ENCODE measurements around the gene TMCO1. TPM values are rescaled to one million over a fixed set of nuclear protein-coding genes. Genes with fewer than 3 reads are reported as not detected.
"Not testable (repeated sequence)": the region's sequence is repeated elsewhere in the genome, so short reads cannot be mapped to it uniquely, and the experiment has no call there.

TMCO1 gene, protein sequence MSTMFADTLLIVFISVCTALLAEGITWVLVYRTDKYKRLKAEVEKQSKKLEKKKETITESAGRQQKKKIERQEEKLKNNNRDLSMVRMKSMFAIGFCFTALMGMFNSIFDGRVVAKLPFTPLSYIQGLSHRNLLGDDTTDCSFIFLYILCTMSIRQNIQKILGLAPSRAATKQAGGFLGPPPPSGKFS
- total RNA-seq = 55.4 TPM

DNA sequence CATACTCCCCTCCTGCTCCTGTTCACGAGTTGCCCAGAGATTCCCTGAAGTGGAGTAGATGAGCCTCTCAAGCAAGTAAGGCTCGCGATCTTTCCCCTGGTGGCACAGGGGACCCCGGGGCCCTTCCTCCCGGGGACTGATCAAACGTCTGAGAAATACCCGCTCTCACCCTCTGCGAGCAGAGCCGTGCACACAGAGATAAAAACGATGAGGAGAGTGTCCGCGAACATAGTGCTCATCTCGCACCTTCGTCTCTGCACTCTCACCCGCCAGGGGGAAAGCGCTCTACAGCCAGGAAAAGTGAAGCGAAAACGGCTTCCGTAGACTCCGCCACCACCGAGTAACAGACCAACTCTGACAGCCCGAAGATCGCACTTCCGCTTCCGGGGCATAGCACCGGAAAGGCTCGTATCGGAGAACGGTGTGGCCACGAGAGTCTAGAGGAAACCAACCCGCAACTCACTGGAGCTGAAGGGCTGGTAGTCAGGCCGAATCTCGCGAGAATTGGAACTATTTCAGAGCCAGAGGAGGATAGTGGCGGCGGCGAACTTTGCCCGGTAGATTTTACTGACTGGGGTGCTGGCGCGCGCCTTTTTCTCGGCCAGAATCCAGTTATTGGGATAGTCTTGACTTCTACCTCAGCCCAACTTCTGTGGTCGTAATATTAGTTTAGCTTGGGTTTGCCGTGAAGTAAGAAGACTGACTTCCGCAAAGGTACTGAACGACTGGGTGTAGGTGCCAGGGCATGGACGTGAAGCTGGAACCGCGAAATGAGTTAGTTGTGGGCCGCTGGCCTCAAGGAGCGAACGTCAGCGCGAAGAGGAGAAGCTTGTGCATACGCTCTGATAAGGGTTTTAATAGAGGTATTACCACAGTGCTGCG lies at the start of gene TMCO1:
TMCO1 (minus strand) TSS at position 356 of the 882 bp plus-strand sequence; CDS start at position 239, 117 bp downstream.
- DNase-seq (ENCODE audit: low spot score in 2 of 2) (peak; percentile 72 to 91), FAIRE-seq (no peak)

DNA sequence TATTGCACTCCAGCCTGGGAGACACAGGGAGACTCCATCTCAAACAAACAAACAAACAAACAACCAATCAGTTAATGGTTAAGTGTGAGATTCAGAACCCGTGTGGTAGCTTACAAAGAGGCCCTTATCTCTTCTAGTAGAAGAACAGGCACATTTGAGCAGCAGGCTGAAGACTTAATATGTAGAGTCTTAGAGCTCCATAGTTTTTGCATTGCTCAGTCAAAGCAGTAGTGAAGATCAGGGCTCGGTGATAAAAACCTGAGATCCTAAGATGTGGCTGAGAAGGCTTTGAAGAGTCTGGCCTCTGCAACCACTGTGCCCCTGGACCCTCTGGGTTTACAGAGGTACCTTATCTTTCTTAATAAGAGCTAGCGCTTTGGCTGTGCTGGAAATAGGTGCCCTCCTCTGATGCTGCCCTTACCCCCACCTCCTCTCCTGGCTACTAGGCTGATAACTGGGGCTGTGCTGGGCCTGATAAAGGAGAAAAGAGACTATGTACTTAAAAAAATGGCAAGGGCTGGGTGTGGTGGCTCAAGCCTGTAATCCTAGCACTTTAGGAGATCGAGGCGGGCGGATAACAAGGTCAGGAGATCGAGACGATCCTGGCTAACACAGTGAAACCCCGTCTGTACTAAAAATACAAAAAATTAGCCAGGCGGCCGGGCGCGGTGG lies 48.3 kb upstream of the TMCO1 start:
- DNase-seq (ENCODE audit: low spot score in 2 of 2) = no peak
- no peak for FAIRE-seq

DNA sequence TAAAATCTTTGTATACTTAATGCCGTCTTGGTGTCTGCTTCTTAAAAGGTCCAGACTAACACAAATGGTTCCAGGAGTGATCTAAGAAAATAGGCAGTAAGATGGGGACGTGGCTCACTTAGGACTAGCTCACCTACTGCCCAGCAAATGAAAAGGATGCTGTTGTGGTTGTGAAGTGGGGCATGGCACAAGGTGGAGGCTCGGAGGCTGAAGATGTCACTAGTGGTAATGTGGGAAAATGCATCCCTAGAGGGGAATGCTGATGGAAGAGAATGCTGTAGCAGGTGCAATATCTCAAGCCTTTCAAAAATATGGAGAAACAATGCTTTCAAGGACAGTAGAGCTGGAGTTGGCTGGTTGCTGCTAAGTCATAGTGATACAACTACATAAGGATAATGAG lies 47.5 kb upstream of the TMCO1 start:
- no peak for FAIRE-seq
- no peak for DNase-seq (ENCODE audit: low spot score in 2 of 2)

DNA sequence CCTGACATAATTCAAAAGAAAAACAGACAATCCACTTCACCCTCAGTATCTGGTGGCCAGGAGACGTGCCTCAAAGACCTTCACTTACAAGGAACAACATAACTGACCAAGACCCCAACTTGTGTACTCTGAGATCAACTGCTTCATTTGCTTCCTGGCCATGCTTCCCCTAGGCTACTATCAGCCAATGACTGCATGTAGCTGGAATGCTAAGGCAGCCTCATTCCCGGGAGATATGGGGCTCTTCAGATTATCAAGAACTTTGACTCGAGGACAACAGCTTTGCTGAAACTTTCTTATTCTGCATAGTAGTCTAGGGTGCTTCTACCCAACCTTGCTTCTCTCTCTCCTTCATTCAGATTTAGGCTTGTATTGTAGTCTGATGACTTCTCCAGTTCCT lies 47.1 kb upstream of the TMCO1 start:
- DNase-seq (ENCODE audit: low spot score in 2 of 2) = no peak
- FAIRE-seq = no peak

DNA sequence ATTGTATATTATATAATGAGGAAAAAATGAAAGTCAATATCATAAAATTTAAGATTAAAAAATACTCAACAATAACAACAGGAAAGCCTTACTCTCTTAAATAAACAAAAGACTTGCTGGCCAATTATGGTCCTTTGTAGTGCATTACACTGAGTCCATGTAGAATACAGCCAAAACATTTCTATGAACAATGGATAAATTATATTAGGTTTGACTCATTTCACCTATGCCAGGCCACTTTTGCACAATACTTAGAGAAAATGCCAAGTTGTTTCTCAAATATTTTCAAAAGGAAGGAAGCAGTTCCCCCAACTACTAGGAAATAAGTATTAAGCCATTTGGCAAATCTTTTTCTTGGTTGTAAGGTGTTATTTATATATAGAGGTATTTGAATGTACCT lies 38.9 kb upstream of the TMCO1 start:
- DNase-seq (ENCODE audit: low spot score in 2 of 2) (no peak), FAIRE-seq (no peak)

DNA sequence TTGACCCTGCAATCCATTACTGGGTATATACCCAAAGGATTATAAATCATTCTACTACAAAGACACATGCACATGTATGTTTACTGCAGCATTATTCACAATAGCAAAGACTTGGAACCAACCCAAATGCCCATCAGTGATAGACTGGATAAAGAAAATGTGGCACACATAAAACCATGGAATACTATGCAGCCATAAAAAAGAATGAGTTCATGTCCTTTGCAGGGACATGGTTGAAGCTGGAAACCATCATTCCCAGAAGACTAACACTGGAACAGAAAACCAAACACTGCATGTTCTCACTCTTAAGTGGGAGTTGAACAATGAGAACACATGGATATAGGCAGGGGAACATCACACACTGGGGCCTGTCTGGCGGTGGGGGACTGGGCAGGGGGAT lies 35.8 kb upstream of the TMCO1 start:
- FAIRE-seq = not testable (repeated sequence)

DNA sequence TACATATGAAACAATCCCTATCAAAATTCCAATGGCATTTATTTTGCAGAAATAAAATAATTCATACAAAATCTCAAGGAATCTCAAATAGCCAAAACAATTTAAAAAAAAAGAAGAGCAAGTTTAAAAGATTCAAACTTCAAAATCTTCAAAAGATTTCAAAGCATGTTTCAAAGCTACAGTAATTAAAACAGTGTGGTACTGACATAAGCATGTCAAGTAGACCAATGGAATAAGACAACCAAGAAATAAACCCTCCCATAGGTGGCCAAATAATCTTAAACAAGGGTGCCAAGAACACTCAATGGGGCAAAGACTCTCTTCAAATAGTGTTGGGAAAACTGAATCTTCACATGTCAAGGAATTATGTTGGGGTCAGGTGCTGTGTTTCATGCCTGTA lies 30.7 kb upstream of the TMCO1 start:
- FAIRE-seq (no peak), DNase-seq (ENCODE audit: low spot score in 2 of 2) (no peak)

More for the DNA sequence above, 35.8 kb upstream of the TMCO1 start:
- DNase-seq (ENCODE audit: low spot score in 2 of 2) = not testable (repeated sequence)

DNA sequence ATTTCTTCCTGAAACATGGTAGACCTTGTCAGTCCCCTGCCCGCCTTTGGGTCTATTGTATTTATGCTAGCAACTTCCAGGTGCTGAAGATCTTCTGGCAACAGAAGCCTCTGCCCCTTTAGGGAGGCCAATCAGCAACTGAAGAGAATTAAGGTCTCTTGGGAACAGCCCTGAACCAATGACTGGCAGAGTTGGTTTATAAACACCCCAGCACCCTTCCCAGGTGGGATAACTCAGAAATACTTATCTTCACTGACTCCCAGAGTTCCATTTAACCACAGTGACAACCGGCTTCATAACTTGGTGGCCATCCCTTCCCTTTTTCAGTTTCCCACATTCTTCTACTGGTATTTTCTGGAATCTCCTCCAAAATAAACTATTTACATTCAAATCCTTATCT lies 27.2 kb upstream of the TMCO1 start:
- no peak for FAIRE-seq

DNA sequence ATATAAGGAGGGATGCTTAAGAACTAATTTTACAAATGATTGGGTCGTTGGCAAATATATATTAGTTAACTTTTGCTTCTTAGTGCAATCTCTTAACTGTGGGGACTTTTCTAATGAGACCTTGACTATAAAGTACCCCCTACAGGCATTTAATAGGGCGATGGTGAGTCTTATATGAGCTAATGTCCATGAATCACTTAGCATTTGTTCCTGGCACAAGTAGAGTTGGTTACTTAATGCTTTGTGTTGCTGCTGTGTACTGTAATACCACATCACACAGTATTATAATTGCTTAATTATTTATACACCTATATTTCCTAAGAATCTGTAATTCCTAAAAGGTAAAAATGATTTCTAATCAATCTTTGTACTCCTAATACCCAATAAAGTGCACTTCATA lies 25.3 kb upstream of the TMCO1 start:
- FAIRE-seq = no peak
- no peak for DNase-seq (ENCODE audit: low spot score in 2 of 2)

More for the DNA sequence above, 27.2 kb upstream of the TMCO1 start:
- no peak for DNase-seq (ENCODE audit: low spot score in 2 of 2)

DNA sequence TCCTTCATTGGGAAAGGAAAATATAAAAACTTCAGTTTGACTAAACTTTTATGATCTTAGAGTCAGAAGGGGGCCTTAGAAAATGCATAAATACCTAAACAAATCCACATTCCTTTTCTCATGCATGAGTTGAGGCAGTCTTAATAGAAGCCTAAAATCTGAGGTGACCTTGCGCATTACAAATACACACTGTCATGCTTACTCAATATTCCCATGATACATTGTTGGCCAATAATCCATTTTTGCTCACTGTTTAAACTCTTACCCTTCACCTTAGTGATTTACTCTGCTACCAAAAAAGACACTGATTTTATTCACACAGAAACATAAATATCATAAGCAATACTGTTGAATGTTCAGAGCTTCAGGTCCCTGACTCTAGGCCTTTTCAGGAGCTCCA lies 19.1 kb upstream of the TMCO1 start:
- no peak for DNase-seq (ENCODE audit: low spot score in 2 of 2)
- no peak for FAIRE-seq

DNA sequence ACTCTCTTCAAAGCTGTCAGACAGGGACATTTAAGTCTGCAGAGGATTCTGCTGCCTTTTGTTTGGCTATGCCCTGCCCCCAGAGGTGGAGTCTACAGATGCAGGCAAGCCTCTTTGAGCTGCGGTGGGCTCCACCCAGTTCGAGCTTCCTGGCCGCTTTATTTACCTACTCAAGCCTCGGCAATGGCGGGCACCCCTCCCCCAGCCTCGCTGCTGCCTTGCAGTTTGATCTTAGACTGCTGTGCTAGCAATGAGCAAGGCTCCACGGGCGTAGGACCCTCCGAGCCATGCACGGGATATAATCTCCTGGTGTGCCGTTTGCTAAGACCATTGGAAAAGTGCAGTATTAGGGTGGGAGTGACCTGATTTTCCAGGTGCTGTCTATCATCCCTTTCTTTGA lies 14.9 kb upstream of the TMCO1 start:
- FAIRE-seq; DNase-seq (ENCODE audit: low spot score in 2 of 2): not testable (repeated sequence)

DNA sequence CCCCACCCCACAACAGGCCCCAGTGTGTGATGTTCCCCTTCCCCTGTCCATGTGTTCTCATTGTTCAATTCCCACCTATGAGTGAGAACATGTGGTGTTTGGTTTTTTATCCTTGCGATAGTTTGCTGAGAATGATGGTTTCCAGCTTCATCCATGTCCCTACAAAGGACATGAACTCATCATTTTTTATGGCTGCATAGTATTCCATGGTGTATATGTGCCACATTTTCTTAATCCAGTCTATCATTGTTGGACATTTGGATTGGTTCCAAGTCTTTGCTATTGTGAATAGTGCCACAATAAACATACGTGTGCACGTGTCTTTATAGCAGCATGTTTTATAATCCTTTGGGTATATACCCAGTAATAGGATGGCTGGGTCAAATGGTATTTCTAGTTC lies 9.5 kb upstream of the TMCO1 start:
- DNase-seq (ENCODE audit: low spot score in 2 of 2); FAIRE-seq: not testable (repeated sequence)

DNA sequence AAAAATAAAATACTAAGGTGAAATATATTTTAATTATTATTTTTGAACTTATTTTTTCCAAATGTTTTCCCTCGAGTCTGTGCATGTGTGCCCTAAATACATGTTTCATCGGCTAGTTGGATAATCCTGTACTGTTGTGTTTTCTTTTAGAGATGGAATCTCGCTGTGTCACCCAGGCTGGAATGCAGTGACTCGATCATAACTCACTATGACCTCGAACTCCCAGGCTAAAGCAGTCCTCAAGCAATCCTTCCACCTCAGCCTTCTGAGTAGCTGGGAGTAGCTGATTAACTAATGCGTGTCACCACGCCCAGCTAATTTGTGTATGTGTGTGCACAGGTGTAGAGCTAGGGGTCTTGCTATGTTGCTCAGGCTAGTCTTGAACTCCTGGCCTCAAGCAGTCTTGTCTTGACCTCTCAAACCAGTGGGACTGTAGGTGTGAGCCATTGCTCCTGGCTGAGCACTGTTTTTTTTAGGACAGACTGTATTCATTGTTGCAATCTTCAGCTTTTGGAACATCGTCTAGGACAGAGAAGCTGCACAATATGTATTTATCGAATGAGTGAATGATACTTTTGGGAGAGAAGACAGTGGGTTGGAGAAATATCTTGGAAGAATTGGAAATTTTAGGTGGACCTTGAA lies 4.8 kb upstream of the TMCO1 start:
- FAIRE-seq (no peak), DNase-seq (ENCODE audit: low spot score in 2 of 2) (no peak)

DNA sequence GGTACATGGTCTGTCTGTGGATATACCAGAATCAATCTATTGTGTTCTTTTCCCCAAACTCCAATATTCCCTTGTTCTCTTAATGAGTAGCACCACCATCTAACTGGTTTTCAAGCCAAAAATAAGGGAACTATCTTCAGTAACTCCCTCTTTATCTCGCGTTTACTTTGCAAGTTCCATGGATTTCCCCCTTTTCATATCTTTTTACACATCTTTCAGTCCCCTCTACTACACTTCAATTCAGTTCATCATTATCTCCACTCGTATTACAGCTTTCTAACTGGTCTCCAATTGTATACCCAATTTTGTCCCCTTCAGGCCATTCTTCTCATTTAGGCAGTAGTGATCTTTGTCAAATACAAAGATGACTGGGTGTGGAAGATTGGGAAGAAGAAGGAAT lies 4.1 kb upstream of the TMCO1 start:
- FAIRE-seq (no peak), DNase-seq (ENCODE audit: low spot score in 2 of 2) (no peak)

DNA sequence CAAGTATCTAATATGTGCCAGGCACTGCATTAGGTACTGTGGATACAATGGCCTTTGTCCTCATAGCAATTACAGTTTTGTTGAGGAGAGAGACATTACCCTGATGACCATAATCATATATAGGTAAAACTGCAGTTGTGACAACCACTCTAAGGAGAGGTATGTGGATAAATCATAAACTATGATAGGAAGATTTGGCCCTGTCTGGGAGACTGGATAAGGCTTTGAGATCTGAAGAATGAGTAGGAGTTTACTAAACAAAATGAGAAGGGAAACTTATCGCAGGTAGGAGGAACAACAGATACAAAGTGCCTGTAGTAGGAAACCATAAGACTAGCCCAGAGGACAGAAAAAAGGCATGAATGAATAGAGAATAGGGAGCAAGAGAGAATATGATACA lies 4.4 kb downstream of the TMCO1 start:
- FAIRE-seq = no peak
- DNase-seq (ENCODE audit: low spot score in 2 of 2) = no peak

DNA sequence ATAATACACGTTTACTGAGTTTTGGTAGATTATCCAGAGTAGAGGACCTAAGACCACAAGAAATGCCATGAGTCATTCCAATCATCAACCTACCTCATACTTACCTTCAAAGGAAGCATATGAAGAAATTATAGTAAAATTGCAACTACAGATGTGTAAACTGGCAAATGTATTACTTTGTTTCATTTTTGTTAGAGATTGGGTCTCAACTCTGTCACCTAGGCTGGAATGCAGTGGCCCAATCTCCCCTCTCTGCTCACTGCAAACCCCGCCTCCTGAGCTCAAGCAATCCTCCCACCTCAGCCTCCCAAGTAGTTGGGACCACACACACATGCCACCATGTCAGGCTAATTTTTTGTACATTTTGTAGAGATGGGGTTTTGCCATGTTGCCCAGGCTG lies 5.2 kb downstream of the TMCO1 start:
- no peak for DNase-seq (ENCODE audit: low spot score in 2 of 2)
- FAIRE-seq = no peak

DNA sequence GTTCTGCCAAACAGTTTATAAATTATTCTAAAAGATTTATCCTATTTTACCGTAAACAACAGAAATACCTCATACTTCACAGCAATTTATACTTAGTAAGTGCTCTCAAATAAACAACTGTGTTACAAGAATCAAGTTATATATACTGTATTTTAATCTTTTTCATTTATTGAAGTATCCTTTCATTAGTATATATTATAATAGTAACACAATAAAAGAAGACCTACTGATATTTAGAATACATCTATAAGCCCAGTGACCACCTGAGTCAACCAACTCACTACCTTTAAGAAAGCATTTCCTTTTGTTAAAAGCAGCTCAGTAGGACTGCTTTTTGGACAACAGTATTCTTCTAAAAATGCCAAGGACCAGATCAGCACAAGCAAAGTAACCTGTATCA lies 5.9 kb downstream of the TMCO1 start:
- DNase-seq (ENCODE audit: low spot score in 2 of 2) (no peak), FAIRE-seq (no peak)

DNA sequence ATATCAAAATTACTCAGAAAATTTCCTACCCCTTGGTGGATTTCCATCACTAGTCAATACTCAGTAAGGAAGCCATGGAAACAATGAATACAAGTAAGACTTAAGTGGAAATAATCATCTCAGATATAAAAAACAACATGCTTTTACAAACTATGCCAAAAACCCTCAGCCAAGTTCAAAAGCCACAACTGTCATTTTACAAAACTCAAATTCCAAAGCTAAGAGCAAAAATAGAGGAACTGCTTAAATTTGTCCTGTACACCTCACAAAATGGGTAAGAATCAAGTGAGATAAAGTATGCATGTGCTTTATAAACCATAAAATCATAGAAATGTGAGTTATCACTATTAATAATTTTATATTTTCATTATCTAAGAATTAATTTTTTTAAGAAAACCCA lies 9.6 kb downstream of the TMCO1 start:
- peak; percentile 63 for FAIRE-seq

DNA sequence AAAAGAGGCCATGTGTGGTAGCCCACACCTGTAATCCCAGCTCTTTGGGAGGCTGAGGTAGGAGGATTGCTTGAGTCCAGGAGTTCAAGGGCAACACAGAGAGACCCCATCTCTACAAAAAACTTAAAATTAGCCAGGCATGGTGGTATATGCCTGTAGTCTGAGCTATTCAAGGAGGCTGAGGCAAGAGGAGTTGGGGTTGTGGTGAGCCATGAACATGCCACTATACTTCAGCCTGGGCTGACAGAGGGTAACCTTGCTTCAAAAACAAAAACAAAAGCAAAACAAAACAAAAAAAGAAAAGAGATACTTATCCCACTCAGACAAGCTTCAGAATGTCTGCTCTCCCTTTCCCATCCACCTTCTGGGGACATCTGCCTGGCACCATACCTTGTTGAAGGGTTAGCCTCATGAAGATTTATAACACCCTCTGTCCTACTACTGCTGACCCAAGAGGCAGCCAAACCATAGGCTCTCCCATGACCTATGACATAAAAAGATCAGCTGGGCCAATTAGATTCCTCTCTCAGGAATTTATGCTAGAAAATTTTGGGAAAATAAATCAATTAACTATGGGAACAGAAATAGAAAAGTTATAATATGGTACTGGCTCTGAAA lies 13.2 kb downstream of the TMCO1 start:
- DNase-seq (ENCODE audit: low spot score in 2 of 2) = no peak
- no peak for FAIRE-seq

More for the DNA sequence above, 9.6 kb downstream of the TMCO1 start:
- no peak for DNase-seq (ENCODE audit: low spot score in 2 of 2)

DNA sequence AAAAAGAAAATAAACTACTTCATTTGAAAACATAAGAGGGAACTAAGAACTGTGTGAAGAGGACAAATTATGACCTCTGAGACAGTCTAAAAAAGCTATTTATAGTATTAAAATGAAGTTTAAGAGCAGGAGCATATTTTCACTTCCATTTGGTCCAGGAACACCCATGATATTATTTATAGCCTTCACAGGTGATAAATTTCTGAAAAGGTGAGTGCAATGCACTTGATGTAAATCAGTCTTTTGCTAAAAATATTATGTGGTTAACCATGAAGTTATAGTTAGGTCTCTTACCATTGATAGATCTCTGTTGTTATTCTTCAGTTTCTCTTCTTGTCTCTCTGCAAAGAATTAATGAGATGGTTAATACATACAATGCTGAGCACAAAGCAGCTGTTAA lies 14.7 kb downstream of the TMCO1 start:
- FAIRE-seq = no peak

More for the DNA sequence above, 14.7 kb downstream of the TMCO1 start:
- DNase-seq (ENCODE audit: low spot score in 2 of 2) = no peak
